Left lung (tissue), 10 donors: Measurements from ENCODE around the gene HOXA9. TPM values are rescaled to one million over a fixed set of nuclear protein-coding genes. Genes with fewer than 3 reads are reported as not detected.

Experiments used
- ATAC-seq: fragments of 200-7000 bp; cut with Tn5 transposase; one replicate; pipeline ENCODE4 v1.9.1; 2020; ENCODE audit warnings: moderate library complexity
- DNase-seq, 4 donors: peaks; one replicate each; pipeline ENCODE4 v3.0.0-alpha.2; 2013 to 2020
- H3K27ac ChIP-seq, 2 donors: fragments of 200-600 bp; sonication (generic) in 1 of 2; one replicate each; pipeline versions ENCODE4 v1.5.0 to v1.8.0; 2020 to 2021
- H3K27me3 ChIP-seq, 2 donors: fragments of 200-600 bp; sonication (generic) in 1 of 2; one replicate each; pipeline versions ENCODE4 v1.5.0 to v1.8.0; 2020 to 2021
- H3K36me3 ChIP-seq, 2 donors: fragments of 200-600 bp; sonication (generic) in 1 of 2; one replicate each; pipeline versions ENCODE4 v1.5.0 to v1.8.0; 2020 to 2021
- H3K4me1 ChIP-seq, 2 donors: fragments of 200-600 bp; one replicate each; pipeline ENCODE4 v1.8.0; 2021
- H3K4me3 ChIP-seq, 2 donors: fragments of 200-600 bp; sonication (generic) in 1 of 2; one replicate each; pipeline versions ENCODE4 v1.5.0 to v1.8.0; 2020 to 2021; ENCODE audit warnings: mild to moderate bottlenecking in 1 of 2
- H3K9me3 ChIP-seq, 2 donors: fragments of 200-600 bp; sonication (generic) in 1 of 2; one replicate each; pipeline versions ENCODE4 v1.5.0 to v1.8.0; 2020 to 2021
- intact Hi-C, 2 donors: fragments of 100-400 bp; cut with DNase I; formaldehyde crosslinking; loops; one replicate each; pipeline versions ENCODE4 v1.11.2 to v1.14.2; 2022
- polyA plus RNA-seq, 6 donors: library from polyadenylated mRNA; unstranded; fragments of 120-200 nt; gene quantifications; one replicate each; pipeline ENCODE4 v1.2.1, GENCODE V29; 2013; ENCODE audit not compliant: insufficient read length in 6 of 6
- total RNA-seq, 2 donors: library from RNA; stranded (reverse); fragmentation: NEBNext Ultra II Directional; extraction: Animal tissue kit (Norgen Biotek cat#: 25700); gene quantifications; one replicate each; pipeline ENCODE4 v1.2.1, GENCODE V29; 2021
- TF ChIP-seq, protein P1 (sequence below), 2 donors: fragments of 200-600 bp; sonication (generic) in 1 of 2; IDR thresholded peaks; one replicate each; pipeline versions ENCODE4 v1.5.0 to v1.8.0; 2021; ENCODE audit warnings: antibody characterized with exemption in 2 of 2
- donor health status: DM: no; HTN: yes; CAD: no.
- donor health status: DM: no; HTN: no; CAD: no.

The HOXA9 gene
- total and polyA plus RNA-seq, 8 donors, result 0.38 to 1.4 (median 0.57) TPM

DNA sequence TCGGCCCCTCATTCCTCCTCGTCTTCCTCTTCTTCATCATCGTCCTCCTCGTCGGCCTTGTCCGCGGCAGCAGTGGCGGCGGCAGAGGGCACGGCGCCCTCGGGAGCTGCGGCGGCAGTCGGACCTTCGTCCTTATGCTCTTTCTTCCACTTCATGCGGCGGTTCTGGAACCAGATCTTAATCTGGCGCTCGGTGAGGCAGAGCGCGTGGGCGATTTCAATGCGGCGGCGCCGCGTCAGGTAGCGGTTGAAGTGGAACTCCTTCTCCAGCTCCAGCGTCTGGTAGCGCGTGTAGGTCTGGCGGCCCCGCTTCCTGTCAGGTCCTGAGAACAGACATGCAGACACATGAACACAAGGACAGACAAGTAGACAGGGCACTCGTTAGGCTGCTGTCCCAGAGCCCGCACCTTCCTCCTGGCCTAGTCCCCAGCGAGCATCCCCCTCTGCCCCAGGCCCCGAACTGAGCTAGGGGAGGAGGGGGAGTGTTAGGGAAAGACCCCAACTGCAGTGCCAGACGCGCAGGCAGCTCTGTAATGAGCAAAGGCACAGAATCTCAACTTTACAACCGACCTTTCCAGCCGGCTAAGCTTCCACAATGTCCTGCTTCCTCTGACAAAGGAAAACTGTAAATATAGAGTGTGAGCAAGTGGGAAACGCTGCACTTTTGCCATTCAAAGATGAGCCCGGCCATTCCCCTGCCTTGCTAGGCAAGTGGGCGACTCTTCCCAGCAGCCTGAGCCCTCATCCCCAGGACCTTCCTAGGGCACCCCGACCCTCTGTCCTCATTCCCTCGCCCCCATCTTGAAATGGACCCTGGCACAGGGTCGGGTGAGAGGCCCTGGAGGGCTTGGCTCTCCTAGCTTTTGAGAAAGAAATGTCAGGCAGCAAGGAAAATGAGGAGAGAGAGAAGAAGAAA is 10.2 kb downstream of the HOXA9 start:
- H3K27ac ChIP-seq, result peak overlapping the region; percentile 58 to 75
- H3K36me3 ChIP-seq, result no peaks in the 10 kb centered on the region
- peaks cover under 1 to 35% of the 10 kb centered on the region in 2 donors for H3K4me1 ChIP-seq
- no peaks in the 10 kb centered on the region for H3K9me3 ChIP-seq
- no peak for ATAC-seq
- H3K27me3 ChIP-seq, result peaks cover 93 to 100% of the 10 kb centered on the region in 2 donors
- DNase-seq, result peak in 2 of 4 donors; percentile 29 to 65
- H3K4me3 ChIP-seq, result peak overlapping the region; percentile 46 to 52
- intact Hi-C loops, result no loop called here
- TF ChIP-seq, protein P1, sequence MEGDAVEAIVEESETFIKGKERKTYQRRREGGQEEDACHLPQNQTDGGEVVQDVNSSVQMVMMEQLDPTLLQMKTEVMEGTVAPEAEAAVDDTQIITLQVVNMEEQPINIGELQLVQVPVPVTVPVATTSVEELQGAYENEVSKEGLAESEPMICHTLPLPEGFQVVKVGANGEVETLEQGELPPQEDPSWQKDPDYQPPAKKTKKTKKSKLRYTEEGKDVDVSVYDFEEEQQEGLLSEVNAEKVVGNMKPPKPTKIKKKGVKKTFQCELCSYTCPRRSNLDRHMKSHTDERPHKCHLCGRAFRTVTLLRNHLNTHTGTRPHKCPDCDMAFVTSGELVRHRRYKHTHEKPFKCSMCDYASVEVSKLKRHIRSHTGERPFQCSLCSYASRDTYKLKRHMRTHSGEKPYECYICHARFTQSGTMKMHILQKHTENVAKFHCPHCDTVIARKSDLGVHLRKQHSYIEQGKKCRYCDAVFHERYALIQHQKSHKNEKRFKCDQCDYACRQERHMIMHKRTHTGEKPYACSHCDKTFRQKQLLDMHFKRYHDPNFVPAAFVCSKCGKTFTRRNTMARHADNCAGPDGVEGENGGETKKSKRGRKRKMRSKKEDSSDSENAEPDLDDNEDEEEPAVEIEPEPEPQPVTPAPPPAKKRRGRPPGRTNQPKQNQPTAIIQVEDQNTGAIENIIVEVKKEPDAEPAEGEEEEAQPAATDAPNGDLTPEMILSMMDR (IDR thresholded peaks at IDR 0.05), result no peak

DNA sequence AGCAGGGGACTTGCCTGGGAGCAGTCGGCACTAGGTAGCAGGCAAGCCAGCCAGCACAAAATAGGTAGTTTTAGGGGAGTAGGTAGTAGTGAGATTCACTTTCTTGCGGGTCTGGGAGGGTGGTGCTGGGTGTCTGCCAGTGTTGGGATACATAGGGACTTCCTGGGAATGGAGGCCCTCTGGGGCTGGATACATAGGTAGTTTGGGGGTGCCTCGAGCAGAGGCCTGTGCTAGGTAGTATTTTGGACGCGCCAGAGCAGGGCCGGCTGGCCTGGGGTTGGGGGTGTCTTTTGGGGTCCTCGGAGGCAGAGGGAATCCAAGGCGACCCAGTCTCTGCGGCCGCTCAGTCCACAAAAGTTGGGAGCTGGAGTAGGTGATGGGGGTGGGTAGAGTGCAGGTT is 11.0 kb downstream of the HOXA9 start:
- DNase-seq, result peak in 2 of 4 donors; percentile 25 to 61
- no peak for ATAC-seq
- Histone ChIP-seq H3K4me1 (peaks cover 0 to 35% of the 10 kb centered on the region in 2 donors), H3K27me3 (peaks cover 92 to 100% of the 10 kb centered on the region in 2 donors), H3K36me3 (no peaks in the 10 kb centered on the region), H3K9me3 (no peaks in the 10 kb centered on the region), H3K27ac (no peak overlapping the region), H3K4me3 (no peak overlapping the region)
- intact Hi-C loops, result no loop called here
- TF ChIP-seq, protein P1 (IDR thresholded peaks at IDR 0.05), result no peak

- no peak overlapping the region for H3K4me3 ChIP-seq
- DNase-seq, result peak in 1 of 4 donors; percentile 3
Measured at GRCh38 chr7:27153526-27153925, 11.8 kb downstream of the HOXA9 start.

GRCh38 chr7:27152816-27153442 is 12.4 kb downstream of the HOXA9 start:
- ATAC-seq (no peak), DNase-seq (peak in 2 of 4 donors; percentile 28 to 72)
- Histone ChIP-seq H3K9me3 (no peaks in the 10 kb centered on the region), H3K36me3 (no peaks in the 10 kb centered on the region), H3K4me1 (peaks cover 0 to 49% of the 10 kb centered on the region in 2 donors), H3K27me3 (peaks cover 85 to 100% of the 10 kb centered on the region in 2 donors), H3K4me3 (peak overlapping the region; percentile 41 to 46), H3K27ac (peak overlapping the region; percentile 71 to 87)
- intact Hi-C loops, result no loop called here
- TF ChIP-seq, protein P1 (IDR thresholded peaks at IDR 0.05), result no peak

More at GRCh38 chr7:27153526-27153925, 11.8 kb downstream of the HOXA9 start:
- no peaks in the 10 kb centered on the region for H3K9me3 ChIP-seq
- intact Hi-C loops, result no loop called here
- H3K27ac ChIP-seq, result no peak overlapping the region
- peaks cover 0 to 43% of the 10 kb centered on the region in 2 donors for H3K4me1 ChIP-seq
- TF ChIP-seq, protein P1 (IDR thresholded peaks at IDR 0.05), result no peak
- peaks cover 86 to 100% of the 10 kb centered on the region in 2 donors for H3K27me3 ChIP-seq
- no peak for ATAC-seq
- no peaks in the 10 kb centered on the region for H3K36me3 ChIP-seq
